HCT116 (cell line): ENCODE data around the gene FALEC.

Source experiments
- CTCF ChIP-seq, 3 experiments: fragments of 200-600 bp in 1 of 3; sonication (generic) in 1 of 3; IDR thresholded peaks in 2 of 3; conservative IDR thresholded peaks in 1 of 3; 2 replicates each; pipeline ENCODE4 v1.5.1; 2012 to 2017; ENCODE audit warnings: low read depth in 2 of 3, low read length in 2 of 3, antibody characterized with exemption in 1 of 3, borderline replicate concordance in 1 of 3, control low read depth in 1 of 3, mild to moderate bottlenecking in 1 of 3, mixed read lengths in 1 of 3, mixed run types in 1 of 3, moderate library complexity in 1 of 3; ENCODE audit not compliant: insufficient read depth in 1 of 3
- EGR1 ChIP-seq: IDR thresholded peaks from 2 replicates; pipeline ENCODE4 v1.6.1; 2012; ENCODE audit warnings: low read depth
- EZH2 ChIP-seq: fragments of 200-600 bp; sonication (generic); IDR thresholded peaks from 2 replicates; pipeline ENCODE4 v1.6.1; 2017; ENCODE audit warnings: antibody characterized with exemption, mixed run types
- POLR2A ChIP-seq: IDR thresholded peaks from 2 replicates; pipeline ENCODE4 v1.7.0; 2011; ENCODE audit warnings: borderline replicate concordance; ENCODE audit not compliant: insufficient read depth, insufficient read length; ENCODE audit errors: extremely low read depth
- POLR2AphosphoS5 ChIP-seq: IDR thresholded peaks from 2 replicates; pipeline ENCODE4 v1.6.1; 2011; ENCODE audit warnings: mild to moderate bottlenecking, low read depth, low read length, moderate library complexity
- RAD21 ChIP-seq: IDR thresholded peaks from 2 replicates; pipeline ENCODE4 v1.6.1; 2012; ENCODE audit warnings: low read depth, mild to moderate bottlenecking
- REST ChIP-seq: IDR thresholded peaks from 2 replicates; pipeline ENCODE4 v1.6.1; 2012; ENCODE audit warnings: low read depth
- SIN3A ChIP-seq: IDR thresholded peaks from 2 replicates; pipeline ENCODE4 v1.6.1; 2012; ENCODE audit warnings: low read depth
- ZFX ChIP-seq: fragments of 450-650 bp; IDR thresholded peaks from 2 replicates; pipeline ENCODE4 v1.6.1; 2017

GRCh38 chr1:150559656-150560010 is 44.1 kb downstream of the FALEC start:
- no peak for TF ChIP-seq EGR1
- no peak for TF ChIP-seq CTCF (IDR thresholded peaks at IDR 0.05 in 2 of 3, conservative IDR thresholded peaks at IDR 0.05 in 1 of 3; ENCODE audit: borderline replicate concordance in 1 of 3, insufficient read depth in 1 of 3, low read depth in 2 of 3, low read length in 2 of 3)
- TF ChIP-seq POLR2A = no peak
- TF ChIP-seq POLR2AphosphoS5 = no peak
- no peak for TF ChIP-seq ZFX
- TF ChIP-seq REST = no peak
- TF ChIP-seq RAD21 = no peak
- no peak for TF ChIP-seq SIN3A
- TF ChIP-seq EZH2 = no peak
